DOHH2 (cell line): Measurements from ENCODE around the gene BCL3.

Experiments
- H3F3A ChIP-seq: fragments of 200-600 bp; sonication (generic), shearing (Covaris generic); 2 replicates; pipeline ENCODE4 v1.6.0; 2016; ENCODE audit warnings: antibody characterized with exemption, mild to moderate bottlenecking; ENCODE audit not compliant: control insufficient read depth, insufficient read depth
- H3K27ac ChIP-seq: fragments of 200-600 bp; sonication (generic); 2 replicates; pipeline ENCODE4 v1.5.1; 2014; ENCODE audit warnings: low read depth, mild to moderate bottlenecking, low read length, moderate library complexity
- H3K27me3 ChIP-seq: fragments of 200-600 bp; sonication (generic); 2 replicates; pipeline ENCODE4 v1.6.1; 2014; ENCODE audit warnings: mild to moderate bottlenecking, low read length, mixed read lengths; ENCODE audit not compliant: control insufficient read depth
- H3K36me3 ChIP-seq: fragments of 200-600 bp; sonication (generic); 2 replicates; pipeline ENCODE4 v1.6.1; 2014; ENCODE audit warnings: mild to moderate bottlenecking, low read length, moderate library complexity, mixed read lengths; ENCODE audit not compliant: control insufficient read depth
- H3K4me1 ChIP-seq: fragments of 200-600 bp; sonication (generic); 2 replicates; pipeline ENCODE4 v1.6.1; 2014; ENCODE audit warnings: mild to moderate bottlenecking, low read length, mixed read lengths; ENCODE audit not compliant: control insufficient read depth
- H3K4me2 ChIP-seq: fragments of 200-600 bp; sonication (generic); 2 replicates; pipeline ENCODE4 v1.6.0; 2014; ENCODE audit warnings: mild to moderate bottlenecking, low read length, moderate library complexity
- H3K4me3 ChIP-seq: fragments of 200-600 bp; sonication (generic); 2 replicates; pipeline ENCODE4 v1.5.1; 2014; ENCODE audit warnings: mild to moderate bottlenecking, low read length, mixed read lengths
- H3K79me2 ChIP-seq: fragments of 200-600 bp; sonication (generic); 2 replicates; pipeline ENCODE4 v1.6.1; 2014; ENCODE audit warnings: mild to moderate bottlenecking, low read length, mixed read lengths; ENCODE audit not compliant: control insufficient read depth
- H3K9me2 ChIP-seq: fragments of 200-600 bp; sonication (generic); replicated peaks from 2 replicates; pipeline ENCODE4 v1.6.1; 2014; ENCODE audit warnings: mild to moderate bottlenecking, low read length, mixed read lengths; ENCODE audit not compliant: control insufficient read depth
- H3K9me3 ChIP-seq: fragments of 200-600 bp; sonication (generic); 2 replicates; pipeline ENCODE4 v1.6.1; 2014; ENCODE audit warnings: antibody characterized with exemption, low read length, mixed read lengths; ENCODE audit not compliant: control insufficient read depth, insufficient read depth
- H4K20me1 ChIP-seq: fragments of 200-600 bp; sonication (generic); 2 replicates; pipeline ENCODE4 v1.6.0; 2014; ENCODE audit warnings: low read depth, mild to moderate bottlenecking, antibody characterized with exemption, low read length, moderate library complexity; ENCODE audit not compliant: control insufficient read depth, insufficient read depth
- CTCF ChIP-seq: fragments of 200-600 bp; sonication (generic); IDR thresholded peaks from one replicate; pipeline ENCODE4 v1.5.1; 2014; ENCODE audit warnings: antibody characterized with exemption, mild to moderate bottlenecking, low read depth, low read length; ENCODE audit not compliant: poor library complexity, severe bottlenecking
- EZH2phosphoT487 ChIP-seq: fragments of 200-600 bp; sonication (generic); IDR thresholded peaks from 2 replicates; pipeline ENCODE4 v1.6.1; 2017; ENCODE audit warnings: borderline replicate concordance, mild to moderate bottlenecking, antibody characterized with exemption, low read length, moderate library complexity, mixed read lengths

The BCL3 gene

GRCh38 chr19:44732235-44733014 lies 16.1 kb upstream of the BCL3 start:
- TF ChIP-seq CTCF (no peak), EZH2phosphoT487 (no peak)

GRCh38 chr19:44734357-44734756 lies 14.2 kb upstream of the BCL3 start:
- Histone ChIP-seq H3K4me2 (no peak overlapping the region), H3K27ac (no peak overlapping the region), H3K36me3 (no peaks in the 10 kb centered on the region), H3K9me3 (no peaks in the 10 kb centered on the region), H3K4me1 (peaks cover 3% of the 10 kb centered on the region; the same call in 1 of the 2 replicates), H3F3A (no peaks in the 10 kb centered on the region), H3K79me2 (no peaks in the 10 kb centered on the region), H4K20me1 (no peaks in the 10 kb centered on the region), H3K27me3 (peaks cover 23% of the 10 kb centered on the region), H3K4me3 (no peak overlapping the region), H3K9me2 (no peaks in the 10 kb centered on the region)
- no peak for TF ChIP-seq EZH2phosphoT487
- no peak for TF ChIP-seq CTCF

More at GRCh38 chr19:44732235-44733014, 16.1 kb upstream of the BCL3 start:
- H3K36me3 ChIP-seq, result no peaks in the 10 kb centered on the region
- no peaks in the 10 kb centered on the region for H3K79me2 ChIP-seq
- no peak overlapping the region for H3K27ac ChIP-seq
- H3K4me1 ChIP-seq, result peaks cover 12% of the 10 kb centered on the region
- H3K9me3 ChIP-seq, result no peaks in the 10 kb centered on the region
- H3K4me3 ChIP-seq, result no peak overlapping the region
- H3F3A ChIP-seq, result no peaks in the 10 kb centered on the region
- H3K4me2 ChIP-seq, result no peak overlapping the region
- H3K27me3 ChIP-seq, result peaks cover 3% of the 10 kb centered on the region; the same call in 1 of the 2 replicates
- H3K9me2 ChIP-seq, result no peaks in the 10 kb centered on the region
- no peaks in the 10 kb centered on the region for H4K20me1 ChIP-seq

GRCh38 chr19:44735011-44735410 lies 13.5 kb upstream of the BCL3 start:
- no peak overlapping the region for H3K27ac ChIP-seq
- H3K4me3 ChIP-seq, result no peak overlapping the region
- no peaks in the 10 kb centered on the region for H3K9me3 ChIP-seq
- H3K36me3 ChIP-seq, result no peaks in the 10 kb centered on the region
- H3K9me2 ChIP-seq, result no peaks in the 10 kb centered on the region
- no peaks in the 10 kb centered on the region for H3F3A ChIP-seq
- H3K79me2 ChIP-seq, result no peaks in the 10 kb centered on the region
- H4K20me1 ChIP-seq, result no peaks in the 10 kb centered on the region
- H3K27me3 ChIP-seq, result peaks cover 23% of the 10 kb centered on the region
- H3K4me1 ChIP-seq, result no peaks in the 10 kb centered on the region
- no peak for TF ChIP-seq CTCF
- TF ChIP-seq EZH2phosphoT487, result no peak
- no peak overlapping the region for H3K4me2 ChIP-seq
